Renal cortical epithelial cell (primary cell): Measurements from ENCODE around the gene ERC1. TPM values are rescaled to one million over a fixed set of nuclear protein-coding genes. Genes with fewer than 3 reads are reported as not detected.
"Not testable (repeated sequence)": the region's sequence is repeated elsewhere in the genome, so short reads cannot be mapped to it uniquely, and the experiment has no call there.

ENCODE experiments used
- DNase-seq: peaks from one replicate; pipeline ENCODE4 v3.0.0-alpha.2; 2011; ENCODE audit warnings: low read depth
- total RNA-seq: library from RNA; depleted of rRNA; stranded (reverse); fragments of >200 nt; gene quantifications from 2 replicates; pipeline ENCODE4 v1.2.3, GENCODE V29; 2014

ERC1 gene
- total RNA-seq, 1 donor from 2014 or later, result 79.3 TPM

GRCh38 chr12:1185460-1186182 lies 194.6 kb downstream of the ERC1 start:
- no peak for DNase-seq

DNA sequence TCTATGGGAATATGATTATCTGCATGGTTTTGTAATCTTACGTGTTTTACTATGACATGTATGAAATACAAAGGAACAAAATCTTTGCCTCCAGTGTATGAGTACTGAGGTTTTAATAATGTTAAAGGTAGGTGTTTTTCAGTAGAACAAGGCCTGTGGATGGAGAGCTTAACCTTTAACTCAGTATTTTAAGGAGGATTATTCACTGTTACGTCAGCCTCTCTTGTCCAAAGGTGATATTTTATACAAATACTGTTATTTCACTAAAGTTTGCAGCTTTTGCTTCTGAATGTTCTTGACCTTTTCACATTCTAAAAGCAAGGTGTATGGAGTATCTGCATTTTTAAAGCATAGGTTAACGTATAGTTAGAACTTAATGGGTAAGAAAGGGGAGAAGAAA lies 195.3 kb downstream of the ERC1 start:
- DNase-seq, result no peak

DNA sequence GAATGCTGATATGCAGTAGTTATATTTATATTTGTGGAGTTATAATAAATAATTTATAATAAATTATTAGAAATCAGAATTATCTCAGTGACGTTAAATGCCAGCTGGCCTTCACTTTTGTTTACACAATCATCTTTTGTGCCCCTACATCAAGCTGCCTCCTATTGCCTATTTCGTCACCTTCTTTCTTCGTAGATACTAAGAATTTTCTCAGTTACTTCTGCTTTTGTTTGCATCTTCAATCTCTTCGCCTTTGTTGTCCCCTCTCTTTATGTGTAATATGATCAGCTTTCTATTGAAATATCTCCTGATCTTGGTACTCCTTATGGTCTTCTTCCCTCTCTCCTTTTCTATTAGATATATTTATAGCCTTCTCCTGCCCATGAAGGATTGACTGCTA lies 197.0 kb downstream of the ERC1 start:
- no peak for DNase-seq

DNA sequence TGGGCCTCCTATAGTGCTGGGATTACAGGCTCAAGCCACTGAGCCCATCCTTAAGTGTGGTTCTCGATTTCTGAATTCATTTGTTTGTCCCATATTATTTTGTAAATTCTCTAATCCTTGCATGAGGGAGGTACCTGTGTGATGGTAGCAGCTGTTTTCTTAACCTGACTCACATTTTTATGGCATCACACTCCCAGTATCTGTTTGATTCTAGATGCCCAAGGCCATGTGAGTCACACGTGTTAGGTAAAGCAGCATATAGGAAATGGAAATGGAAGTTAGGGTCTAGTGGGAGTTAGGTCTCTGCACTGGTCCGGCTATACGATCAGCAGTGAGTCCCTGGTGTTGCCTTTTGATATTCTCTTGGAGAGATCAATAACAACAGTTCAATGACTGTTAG lies 198.1 kb downstream of the ERC1 start:
- no peak for DNase-seq

- no peak for DNase-seq
Observed at GRCh38 chr12:1195513-1195912, 204.5 kb downstream of the ERC1 start.

- DNase-seq, result peak; percentile 72
Observed at GRCh38 chr12:1197264-1198018, 206.4 kb downstream of the ERC1 start.

DNA sequence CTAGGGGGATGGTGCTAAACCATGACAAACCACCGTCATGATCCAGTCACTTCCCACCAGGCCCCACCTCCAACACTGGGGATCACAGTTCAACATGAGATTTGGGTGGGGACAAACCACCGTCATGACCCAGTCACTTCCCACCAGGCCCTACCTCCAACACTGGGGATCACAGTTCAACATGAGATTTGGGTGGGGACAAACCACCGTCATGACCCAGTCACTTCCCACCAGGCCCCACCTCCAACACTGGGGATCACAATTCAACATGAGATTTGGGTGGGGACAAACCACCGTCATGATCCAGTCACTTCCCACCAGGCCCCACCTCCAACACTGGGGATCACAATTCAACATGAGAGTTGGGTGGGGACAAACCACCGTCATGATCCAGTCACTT lies 207.8 kb downstream of the ERC1 start:
- not testable (repeated sequence) for DNase-seq

GRCh38 chr12:1199700-1200099 lies 208.7 kb downstream of the ERC1 start:
- no peak for DNase-seq

DNA sequence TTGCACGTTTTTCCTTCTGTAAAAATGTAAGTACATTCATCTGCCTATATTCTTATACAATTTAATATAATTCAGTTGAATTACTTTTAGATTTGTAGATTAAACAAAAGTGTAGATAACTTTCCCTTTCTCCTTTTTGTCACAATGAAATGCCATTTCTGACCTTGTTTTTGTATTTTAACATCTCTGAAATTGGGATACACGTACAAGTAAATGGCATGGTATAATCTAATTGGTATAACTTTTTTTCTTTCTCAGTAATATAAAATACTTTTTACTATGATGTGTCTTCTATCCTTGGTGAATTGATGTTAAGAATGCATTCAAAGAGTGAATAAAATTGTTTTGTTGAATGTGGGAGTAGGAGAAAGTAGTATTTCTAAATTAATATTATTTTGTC lies 210.0 kb downstream of the ERC1 start:
- no peak for DNase-seq

DNA sequence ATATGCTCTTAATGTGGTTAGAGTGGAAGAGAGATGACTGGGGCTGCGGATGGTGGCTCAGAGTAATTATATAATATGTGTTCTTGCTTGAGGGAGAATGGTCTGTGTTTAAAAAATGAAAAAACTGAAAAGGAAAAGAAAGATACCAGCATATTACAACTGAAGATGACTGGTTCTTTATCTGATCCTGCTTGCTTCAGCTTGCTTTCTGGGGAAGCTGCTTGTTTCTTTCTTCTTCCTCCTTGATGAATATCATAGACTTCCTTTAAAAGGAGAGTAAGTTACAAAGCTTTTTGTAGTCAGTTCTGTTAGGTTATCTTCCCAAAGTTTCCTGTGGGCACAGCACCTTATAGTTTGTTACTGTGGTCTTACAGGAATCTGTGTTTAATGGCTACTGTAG lies 210.9 kb downstream of the ERC1 start:
- DNase-seq, result no peak

GRCh38 chr12:1203735-1204019 lies 212.7 kb downstream of the ERC1 start:
- DNase-seq, result no peak

- DNase-seq, result no peak
Observed at GRCh38 chr12:1204581-1205121, 213.6 kb downstream of the ERC1 start.

- peak; percentile 40 for DNase-seq
Observed at GRCh38 chr12:1205512-1206060, 214.6 kb downstream of the ERC1 start.

DNA sequence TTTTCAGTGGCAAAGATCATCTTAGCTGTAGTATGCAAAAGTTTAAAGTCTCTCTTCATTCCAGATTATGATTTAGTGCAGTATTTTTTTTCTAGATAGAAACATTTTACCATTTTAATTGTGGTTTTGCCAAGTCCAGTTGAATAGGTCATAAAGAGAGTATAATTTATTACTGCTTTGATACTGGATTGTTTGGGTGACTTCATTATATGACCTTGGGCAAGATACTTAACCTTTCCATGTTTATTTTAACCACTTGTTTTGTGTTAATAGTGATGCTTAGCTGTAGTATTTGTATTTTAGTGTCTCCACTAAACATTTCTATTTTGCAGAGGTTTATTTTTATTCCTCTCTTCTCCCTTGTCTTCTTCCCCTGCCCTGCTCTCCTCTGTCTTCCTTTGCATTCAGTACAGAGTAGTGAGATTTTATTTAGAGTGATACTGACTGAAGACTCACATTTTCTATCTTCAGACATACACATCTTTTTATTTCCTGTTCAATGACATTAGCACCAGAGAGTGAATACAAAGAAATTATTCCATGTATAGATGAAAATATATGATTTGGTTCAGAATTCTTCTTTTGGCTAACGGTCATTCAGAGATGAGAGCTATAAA lies 215.2 kb downstream of the ERC1 start:
- DNase-seq, result no peak

GRCh38 chr12:1207276-1207675 lies 216.3 kb downstream of the ERC1 start:
- DNase-seq, result no peak

- not testable (repeated sequence) for DNase-seq
Observed at GRCh38 chr12:1208719-1209118, 217.7 kb downstream of the ERC1 start.

GRCh38 chr12:1212526-1212925 lies 221.5 kb downstream of the ERC1 start:
- DNase-seq, result no peak

DNA sequence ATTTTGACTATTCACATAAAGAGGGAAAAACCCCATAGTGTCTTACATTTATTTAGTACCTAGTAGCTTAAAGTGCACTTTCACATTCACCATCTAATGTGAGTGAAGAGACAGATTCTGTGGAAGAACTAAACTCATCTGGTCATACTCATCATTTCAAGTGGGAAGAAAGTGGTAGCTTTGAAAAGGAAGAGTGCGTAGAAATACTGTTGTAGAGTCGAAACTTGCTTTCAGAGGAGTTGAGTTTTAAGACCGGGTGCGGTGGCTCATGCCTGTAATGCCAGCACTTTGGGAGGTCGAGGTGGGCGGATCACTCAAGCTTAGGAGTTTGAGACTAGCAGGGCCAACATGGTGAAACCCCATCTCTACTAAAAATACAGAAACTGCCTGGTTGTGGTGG lies 222.2 kb downstream of the ERC1 start:
- DNase-seq, result no peak

DNA sequence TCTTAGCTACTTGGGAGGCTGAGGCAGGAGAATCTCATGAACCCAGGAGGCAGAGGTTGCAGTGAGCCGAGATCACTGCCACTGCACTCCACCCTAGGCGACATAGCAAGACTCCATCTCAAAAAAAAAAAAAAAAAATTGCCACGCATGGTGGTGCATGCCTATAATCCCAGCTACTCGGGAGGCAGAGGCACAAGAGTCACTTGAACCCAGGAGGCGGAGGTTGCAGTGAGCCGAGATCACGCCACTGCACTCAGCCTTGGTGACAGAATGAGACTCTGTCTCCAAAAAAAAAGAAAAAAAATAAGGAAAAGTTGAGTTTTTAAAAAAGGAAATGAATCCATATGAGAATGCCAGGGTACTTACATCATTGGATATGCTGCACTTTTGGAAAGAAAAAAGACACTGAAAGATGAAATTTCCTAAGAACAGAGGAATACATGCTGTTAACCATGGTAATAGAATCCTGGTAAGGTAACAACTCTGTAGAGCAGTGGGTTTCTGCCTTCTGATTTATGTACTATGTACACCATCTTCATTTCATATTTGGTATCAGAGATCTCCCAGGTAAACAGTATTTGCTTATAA lies 222.7 kb downstream of the ERC1 start:
- no peak for DNase-seq

DNA sequence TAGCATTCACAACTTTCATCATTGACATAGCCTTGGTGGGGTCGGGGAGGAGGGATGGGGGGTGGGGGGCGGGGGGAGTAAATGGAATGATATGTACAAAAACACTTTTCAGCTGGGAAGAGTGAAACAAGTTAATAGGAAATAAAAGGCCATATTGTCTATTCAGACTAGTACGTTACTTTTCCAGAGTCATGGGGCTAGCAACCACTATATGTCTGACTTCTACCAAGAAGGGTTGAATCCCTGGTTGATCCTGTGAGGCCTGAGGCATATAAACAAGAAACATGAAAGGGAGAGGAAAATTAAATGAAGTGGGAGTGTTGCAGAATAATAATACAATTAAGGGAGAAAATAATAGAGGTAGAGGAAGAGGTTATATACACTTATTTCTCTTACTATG lies 225.5 kb downstream of the ERC1 start:
- no peak for DNase-seq

DNA sequence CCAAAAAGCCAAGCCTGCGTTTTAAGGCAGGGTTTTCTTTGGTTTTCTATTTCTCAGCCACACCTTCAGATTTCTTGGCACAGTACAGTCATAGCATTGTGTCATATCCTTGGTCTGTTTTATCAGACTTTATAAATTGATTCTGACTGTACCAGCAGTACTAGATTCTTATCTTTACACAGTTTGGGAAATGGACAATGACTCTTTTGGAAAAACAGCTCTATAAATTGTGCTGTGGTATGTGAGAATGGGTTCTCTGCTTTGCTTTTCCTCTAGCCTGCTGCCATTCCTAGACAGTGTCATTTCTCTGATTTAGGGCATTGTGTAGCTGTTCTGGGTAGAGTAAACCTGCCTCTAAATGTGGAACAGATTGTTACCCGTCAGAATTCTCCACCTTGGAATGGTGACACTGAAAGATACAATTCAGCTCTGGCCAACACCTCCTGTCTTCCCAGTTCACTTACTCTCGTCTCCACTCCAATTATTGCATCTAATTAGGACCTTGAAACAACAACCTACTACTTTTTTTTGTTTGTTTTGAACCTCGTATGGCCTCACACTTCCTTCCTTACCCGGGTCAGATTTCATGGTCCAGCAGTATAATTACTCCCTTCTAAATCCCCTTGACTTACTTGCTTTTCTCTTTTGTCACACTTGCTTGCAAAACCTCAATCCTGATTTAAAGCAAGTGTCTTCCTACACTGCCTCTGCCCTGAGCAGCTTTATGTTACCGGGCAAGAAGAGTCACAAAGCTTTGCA lies 226.3 kb downstream of the ERC1 start:
- DNase-seq, result peak; percentile 63

- no peak for DNase-seq
Observed at GRCh38 chr12:1218369-1218768, 227.3 kb downstream of the ERC1 start.
